HG02852 (cell line): ENCODE data around the gene SPP1.
"Not testable (repeated sequence)": the region's sequence is repeated elsewhere in the genome, so short reads cannot be mapped to it uniquely, and the experiment has no call there.

ENCODE experiments used
- ATAC-seq: cut with Tn5 transposase; IDR thresholded peaks from one replicate; pipeline ENCODE4 v1.9.1; 2021; ENCODE audit warnings: mild to moderate bottlenecking, moderate library complexity; ENCODE audit not compliant: unreplicated experiment

The SPP1 gene

DNA sequence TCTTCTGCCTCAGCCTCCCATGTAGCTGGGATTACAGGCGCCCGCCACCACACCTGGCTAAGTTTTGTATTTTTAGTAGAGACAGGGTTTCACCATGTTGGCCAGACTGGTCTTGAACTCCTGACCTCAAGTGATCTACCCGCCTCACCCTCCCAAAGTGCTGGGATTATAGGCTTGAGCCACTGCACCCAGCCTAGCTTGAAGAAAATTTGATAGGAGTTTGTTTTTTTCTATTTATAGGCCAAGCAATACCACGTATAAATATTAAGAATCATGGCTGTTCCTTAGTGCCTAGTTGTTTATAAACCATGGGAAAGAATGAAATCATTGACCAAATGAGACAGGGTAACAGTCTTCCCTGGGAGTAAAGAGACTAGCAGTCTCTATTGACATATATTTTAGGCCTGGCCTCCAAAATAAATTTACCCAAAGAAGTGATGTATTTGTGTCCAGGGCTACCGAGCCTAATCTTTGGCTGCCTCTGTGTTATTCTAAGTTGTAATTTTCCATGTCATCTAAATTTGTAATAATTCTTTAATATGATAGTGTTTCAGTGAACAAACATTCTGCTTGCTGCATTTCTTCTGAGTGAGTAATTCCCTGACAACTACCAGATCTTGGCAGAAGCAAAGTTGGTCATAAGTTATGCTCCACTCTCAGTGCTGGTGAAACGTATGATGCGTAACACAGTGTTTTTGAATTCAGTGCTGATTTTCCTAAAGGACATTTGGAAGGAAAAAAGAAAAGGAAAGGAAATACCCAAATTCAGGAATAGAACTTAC is 42.2 kb downstream of the SPP1 start:
- ATAC-seq = no peak

DNA sequence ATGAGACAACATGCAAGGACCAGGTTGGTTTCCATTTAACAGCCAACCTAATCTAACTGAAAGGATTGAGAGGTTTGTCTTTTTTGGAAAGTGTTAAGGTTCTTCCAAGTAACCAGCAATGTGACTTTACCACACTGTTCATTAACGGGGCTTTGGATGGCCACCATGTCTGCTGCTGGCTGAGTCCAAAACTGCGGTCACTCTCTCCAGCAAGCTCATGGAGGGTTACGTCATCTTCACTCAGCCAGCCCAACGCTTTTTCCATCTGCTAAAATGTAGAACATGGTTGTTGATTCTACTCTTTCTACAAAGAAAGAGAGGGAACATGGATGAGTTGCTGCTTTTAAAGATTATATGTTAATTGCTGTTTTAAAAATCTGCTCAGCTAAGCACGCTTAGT is 43.0 kb downstream of the SPP1 start:
- no peak for ATAC-seq

DNA sequence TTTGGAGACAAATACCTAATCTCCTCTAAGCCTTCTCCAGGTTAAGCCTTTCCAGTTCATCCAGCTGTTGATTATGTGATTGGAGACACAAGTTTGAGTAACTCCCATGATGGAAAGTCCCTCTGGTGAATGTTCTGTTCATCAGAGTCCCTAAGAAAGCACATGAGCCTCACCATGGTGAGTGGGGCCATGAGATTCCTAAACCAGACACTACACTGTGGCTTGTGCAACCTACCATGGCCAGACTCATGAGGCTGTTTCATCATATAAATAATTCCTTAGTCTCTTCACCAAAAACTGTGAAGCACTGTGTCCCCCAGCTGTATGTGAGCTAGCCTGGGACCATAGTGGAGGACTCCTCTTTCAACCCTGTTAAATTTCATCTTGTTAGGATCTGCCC is 46.3 kb downstream of the SPP1 start:
- no peak for ATAC-seq

DNA sequence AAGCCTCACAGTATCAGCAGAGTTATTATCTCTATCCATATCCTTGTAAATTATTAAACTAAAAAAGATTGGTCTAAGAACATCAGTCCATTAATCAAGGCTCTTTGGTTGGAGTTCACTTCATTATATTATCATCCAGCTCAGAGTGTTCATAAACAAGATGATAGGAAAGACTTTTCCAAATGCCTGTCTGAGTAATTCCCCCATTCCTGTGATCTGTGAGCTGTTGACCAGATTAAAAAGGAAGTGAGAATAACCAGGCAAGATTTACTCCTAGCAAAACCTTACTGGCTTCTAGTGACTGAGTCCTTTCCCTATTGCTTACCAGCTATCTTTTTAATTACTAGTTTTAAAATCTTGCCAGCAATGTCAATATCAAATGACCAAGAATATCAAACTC is 46.8 kb downstream of the SPP1 start:
- ATAC-seq = peak; percentile 54

DNA sequence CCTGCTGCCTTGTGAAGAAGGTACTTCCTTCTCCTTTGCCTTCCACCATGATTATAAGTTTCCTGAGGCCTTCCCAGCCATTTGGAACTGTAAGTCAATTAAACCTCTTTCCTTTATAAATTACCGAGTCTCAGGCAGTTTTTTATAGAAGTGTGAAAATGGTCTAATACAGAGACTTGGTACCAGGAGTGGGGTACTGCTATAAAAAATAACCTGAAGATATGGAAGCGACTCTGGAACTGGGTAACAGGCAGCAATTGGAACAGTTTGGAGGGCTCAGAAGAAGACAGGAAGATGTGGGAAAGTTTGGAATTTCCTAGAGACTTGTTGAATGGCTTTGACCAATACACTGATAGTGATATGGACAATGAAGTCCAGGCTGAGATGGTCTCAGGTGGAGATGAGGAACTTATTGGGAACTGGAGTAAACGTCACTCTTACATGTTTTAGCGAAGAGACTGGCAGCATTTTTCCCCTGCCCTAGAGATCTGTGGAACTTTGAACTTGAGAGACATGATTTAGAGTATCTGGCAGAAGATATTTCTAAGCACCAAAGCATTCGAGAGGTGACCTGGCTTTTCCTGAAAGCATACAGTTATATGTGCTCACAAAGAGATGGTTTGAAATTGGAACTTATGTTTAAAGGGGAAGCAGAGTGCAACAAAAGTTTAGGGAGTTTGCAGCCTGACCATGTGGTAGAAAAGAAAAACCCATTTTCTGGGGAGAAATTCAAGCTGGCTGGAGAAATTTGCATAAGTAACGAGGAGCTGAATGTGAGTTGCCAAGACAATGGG is 50.6 kb downstream of the SPP1 start:
- not testable (repeated sequence) for ATAC-seq

DNA sequence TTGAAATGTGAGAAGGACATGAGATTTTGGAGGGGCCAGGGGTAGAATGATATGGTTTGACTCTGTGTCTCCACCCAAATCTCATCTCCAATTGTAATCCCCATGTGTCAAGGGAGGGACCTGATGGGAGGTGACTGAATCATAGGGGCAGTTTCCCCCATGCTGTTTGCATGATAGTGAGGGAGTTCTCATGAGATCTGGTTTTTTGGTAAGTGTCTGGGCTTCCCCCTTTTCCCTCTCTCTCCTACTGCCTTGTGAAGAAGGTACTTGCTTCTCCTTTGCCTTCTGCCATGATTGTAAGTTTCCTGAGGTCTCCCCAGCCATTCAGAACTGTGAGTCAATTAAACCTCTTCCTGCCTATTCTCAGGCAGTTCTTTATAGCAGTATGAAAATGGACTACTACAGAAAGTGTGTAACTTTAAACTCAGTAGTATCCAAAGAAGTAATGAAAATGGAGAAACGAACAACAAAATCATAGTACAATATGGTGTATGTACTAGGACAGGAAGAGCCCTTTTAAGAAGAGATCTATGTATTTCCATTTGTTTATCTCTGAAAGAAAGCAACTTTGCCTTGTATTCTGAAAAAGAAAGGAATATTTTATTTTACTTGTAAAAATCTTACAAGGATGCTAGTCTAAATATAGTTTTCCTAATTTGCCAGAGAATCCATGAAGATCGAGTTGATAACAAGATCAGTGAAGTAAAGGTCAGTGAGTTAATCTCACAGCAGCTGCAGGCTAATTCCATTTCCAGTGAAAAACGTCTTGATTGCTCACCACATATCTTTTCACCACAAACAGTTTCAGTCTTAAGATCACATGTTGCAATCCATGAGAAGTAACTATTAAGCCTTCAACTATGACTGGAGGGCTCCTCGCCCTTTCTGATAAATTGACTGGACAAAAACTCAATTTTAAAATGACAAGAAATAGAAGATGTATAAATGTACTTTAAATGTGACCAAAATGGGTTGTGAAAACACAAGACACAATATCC is 52.4 kb downstream of the SPP1 start:
- no peak for ATAC-seq

DNA sequence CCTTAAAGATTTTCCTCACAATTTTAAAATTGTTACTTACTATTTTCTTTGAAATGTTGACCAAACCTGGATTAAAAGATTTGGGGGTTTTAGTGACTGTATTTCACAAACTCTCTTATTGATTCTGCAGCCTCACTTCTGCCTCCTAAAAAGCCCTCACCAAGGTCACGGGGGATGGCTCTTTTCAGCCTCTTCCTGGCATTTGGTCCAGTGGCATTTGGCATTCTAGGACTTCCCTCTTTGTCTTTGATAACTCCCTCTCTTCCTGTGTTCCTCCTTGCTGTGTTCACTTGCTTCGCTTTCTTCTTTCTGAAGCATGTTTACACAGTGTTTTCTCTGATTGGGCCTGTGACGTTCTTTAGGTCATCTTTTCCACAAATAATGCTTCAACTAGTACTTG is 53.4 kb downstream of the SPP1 start:
- ATAC-seq = no peak

DNA sequence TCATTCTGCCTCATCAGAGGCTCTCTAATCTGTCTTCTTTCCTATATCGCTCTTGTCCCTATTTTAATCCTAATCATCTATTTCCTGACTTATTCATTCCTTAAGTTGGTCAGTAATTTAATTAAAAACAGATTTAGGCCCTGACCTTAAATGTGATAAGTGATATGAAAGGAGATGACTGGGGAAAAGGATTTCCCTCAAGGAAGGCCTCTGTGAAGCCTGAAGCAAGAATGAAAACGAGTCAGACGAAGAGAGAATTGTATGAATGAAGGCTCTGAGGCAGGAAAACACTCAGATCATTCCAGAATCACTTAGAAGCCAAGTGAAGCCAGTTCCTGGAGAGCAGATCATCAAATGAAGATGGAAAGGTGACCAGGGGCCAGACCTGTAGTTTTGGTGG is 54.0 kb downstream of the SPP1 start:
- ATAC-seq = no peak

DNA sequence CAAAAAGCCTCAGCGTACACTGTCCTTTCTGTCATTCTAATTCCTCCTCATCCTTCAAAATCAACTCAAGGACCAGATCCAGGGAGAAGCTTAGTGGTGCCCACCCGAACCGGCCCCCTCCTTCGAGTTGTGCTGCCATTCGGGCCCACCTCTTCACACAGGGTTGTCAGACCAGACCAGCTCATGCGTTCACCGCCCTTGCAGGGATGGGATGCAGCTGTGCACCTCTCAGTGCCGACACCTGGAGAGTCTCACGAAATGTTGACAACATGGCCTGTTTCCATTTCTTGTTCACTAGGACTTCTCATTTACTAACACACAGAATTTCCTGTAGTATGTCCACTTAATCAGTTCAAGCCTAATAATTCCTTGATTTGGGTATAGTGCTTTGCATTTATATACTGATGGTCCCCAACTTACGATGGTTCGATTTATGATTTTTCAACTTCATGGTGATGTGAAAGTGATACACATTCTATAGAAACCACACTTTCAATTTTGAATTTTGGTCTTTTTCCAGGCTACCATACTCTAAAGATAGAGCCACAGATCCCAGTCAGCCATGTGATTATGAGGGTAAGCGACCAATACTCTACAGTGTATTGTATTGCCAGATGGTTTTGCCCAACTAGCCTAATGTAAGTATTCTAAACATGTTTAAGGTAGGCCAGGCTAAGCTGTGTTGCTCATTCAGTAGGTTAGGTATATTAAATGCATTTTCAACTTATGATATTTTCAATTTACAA is 55.2 kb downstream of the SPP1 start:
- ATAC-seq = no peak
